Karpas-422 (cell line): ENCODE data around the gene FBXL12. TPM values are rescaled to one million over a fixed set of nuclear protein-coding genes. Genes with fewer than 3 reads are reported as not detected.

Source experiments
- DNase-seq: peaks from one replicate; pipeline ENCODE4 v3.0.0-alpha.2; 2015
- H2AFZ ChIP-seq: fragments of 200-600 bp; sonication (generic); 2 replicates; pipeline ENCODE4 v1.6.1; 2014; ENCODE audit warnings: antibody characterized with exemption, low read length, mixed read lengths
- H3K27ac ChIP-seq: fragments of 200-600 bp; sonication (generic); 2 replicates; pipeline ENCODE4 v1.5.1; 2014; ENCODE audit warnings: mild to moderate bottlenecking, low read length, moderate library complexity
- H3K27me3 ChIP-seq: fragments of 200-600 bp; sonication (generic); 2 replicates; pipeline ENCODE4 v1.6.1; 2014; ENCODE audit warnings: low read length, mixed read lengths
- H3K36me3 ChIP-seq: fragments of 200-600 bp; sonication (generic); 2 replicates; pipeline ENCODE4 v1.6.1; 2014; ENCODE audit warnings: low read length, mixed read lengths; ENCODE audit not compliant: insufficient read depth
- H3K4me1 ChIP-seq: fragments of 200-600 bp; sonication (generic); 2 replicates; pipeline ENCODE4 v1.6.1; 2014; ENCODE audit warnings: mild to moderate bottlenecking, low read length, mixed read lengths
- H3K4me2 ChIP-seq: fragments of 200-600 bp; sonication (generic); 2 replicates; pipeline ENCODE4 v1.6.1; 2014; ENCODE audit warnings: low read length, low read depth, mild to moderate bottlenecking; ENCODE audit not compliant: poor library complexity, severe bottlenecking
- H3K4me3 ChIP-seq: fragments of 200-600 bp; sonication (generic); 2 replicates; pipeline ENCODE4 v1.5.1; 2014; ENCODE audit warnings: mild to moderate bottlenecking, antibody characterized with exemption, low read length, mixed read lengths
- H3K79me2 ChIP-seq: fragments of 200-600 bp; sonication (generic); 2 replicates; pipeline ENCODE4 v1.6.1; 2014; ENCODE audit warnings: mild to moderate bottlenecking, low read length, mixed read lengths
- H3K9ac ChIP-seq: fragments of 200-600 bp; sonication (generic); 2 replicates; pipeline ENCODE4 v1.6.0; 2014; ENCODE audit warnings: low read length
- H3K9me2 ChIP-seq: fragments of 200-600 bp; sonication (generic), shearing (Covaris generic); replicated peaks from 2 replicates; pipeline ENCODE4 v1.6.0; 2014; ENCODE audit warnings: mild to moderate bottlenecking, low read length, moderate library complexity; ENCODE audit not compliant: insufficient read depth
- H3K9me3 ChIP-seq: fragments of 300-700, 200-600 bp; sonication (generic); 2 replicates; pipeline ENCODE4 v1.6.1; 2014; ENCODE audit warnings: low read length, mixed read lengths
- H4K20me1 ChIP-seq: fragments of 200-600 bp; sonication (generic); 2 replicates; pipeline ENCODE4 v1.6.1; 2014; ENCODE audit warnings: mild to moderate bottlenecking, antibody characterized with exemption, low read length, low read depth; ENCODE audit not compliant: insufficient read depth
- total RNA-seq: library from RNA; depleted of rRNA; stranded (reverse); fragments of >200 nt; shearing (Covaris generic); gene quantifications from 2 replicates; pipeline ENCODE4 v1.2.3, GENCODE V29; 2014; ENCODE audit warnings: low replicate concordance

FBXL12 gene
- total RNA-seq, 1 experiment from 2014 or later: 40.7 TPM

DNA sequence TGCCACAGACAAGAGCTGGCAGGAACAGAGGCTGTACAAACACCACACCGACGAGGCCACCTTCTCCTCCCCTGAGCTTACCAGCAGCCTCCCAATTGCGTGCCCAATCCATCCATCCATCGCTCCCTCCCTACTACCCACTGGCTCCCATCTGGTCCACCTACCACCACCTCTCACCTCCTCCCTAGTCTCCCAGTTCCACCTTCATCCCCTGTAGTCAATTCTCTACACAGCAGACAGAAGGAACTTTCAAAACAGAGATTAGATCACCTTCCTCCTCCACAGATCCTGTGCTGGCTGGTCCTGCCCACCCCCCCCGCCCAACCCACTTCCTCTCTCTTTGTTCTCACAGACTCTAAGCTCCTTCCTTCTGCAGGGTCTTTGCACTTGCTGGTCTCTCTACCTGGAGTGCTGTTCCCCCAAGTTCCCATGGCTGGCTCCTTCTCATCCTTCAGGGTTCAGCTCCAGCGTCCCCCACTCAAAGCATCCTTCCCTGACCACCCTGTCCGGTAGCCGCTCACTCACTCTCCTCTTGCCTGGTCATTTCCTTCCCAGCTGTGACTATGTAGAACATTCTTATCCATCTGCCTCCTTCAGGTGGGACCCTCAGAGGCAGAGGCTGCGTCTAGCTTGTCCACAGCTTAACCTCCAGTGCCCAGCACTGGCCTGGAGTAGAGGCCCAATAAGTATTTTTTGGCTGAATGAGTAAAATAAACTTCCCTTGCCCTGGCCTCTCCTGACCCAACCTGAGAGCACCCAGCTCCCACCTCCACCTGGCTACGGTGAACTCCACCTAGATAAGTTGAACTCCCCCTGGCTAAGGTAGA lies 39.3 kb upstream of the FBXL12 start:
- H3K4me2 ChIP-seq: no peak overlapping the region
- no peaks in the 10 kb centered on the region for H3K9me2 ChIP-seq
- H3K36me3 ChIP-seq: no peaks in the 10 kb centered on the region

DNA sequence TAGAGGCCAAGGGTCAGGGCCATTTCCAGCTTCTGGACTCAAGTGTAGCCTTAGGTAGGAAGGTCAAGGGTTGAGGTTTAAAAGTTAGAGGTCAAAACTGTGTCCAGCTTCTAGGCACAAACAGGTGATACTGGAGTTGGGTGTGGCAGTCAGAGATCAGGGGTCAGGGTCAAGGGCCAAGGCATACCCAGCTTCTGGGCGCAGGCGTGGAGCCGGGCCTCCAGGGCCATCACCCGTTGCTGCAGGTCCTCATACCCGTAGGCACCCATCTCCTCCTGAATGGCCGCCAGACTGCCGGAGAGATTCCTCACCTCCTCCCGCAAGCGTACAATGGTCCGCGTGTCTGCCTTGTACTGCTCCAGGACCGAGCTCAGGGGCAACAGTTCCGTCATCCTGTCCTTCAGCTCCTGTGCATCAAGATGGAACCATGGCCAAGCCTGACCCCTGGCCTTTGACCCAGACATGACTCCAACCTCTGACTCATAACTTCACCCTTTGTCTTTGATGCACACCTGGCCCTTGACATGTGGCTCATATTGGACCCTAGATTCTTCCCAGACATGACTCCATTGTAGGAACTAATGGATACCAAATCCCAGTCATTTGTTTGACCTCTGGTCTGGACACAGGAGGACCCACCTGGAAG lies 38.3 kb upstream of the FBXL12 start:
- H3K9ac ChIP-seq: no peak overlapping the region
- no peak overlapping the region for H3K4me3 ChIP-seq
- H3K36me3 ChIP-seq: no peaks in the 10 kb centered on the region
- no peaks in the 10 kb centered on the region for H3K4me1 ChIP-seq
- H4K20me1 ChIP-seq: no peaks in the 10 kb centered on the region
- no peak overlapping the region for H3K4me2 ChIP-seq
- no peak for DNase-seq
- H2AFZ ChIP-seq: no peak overlapping the region
- no peaks in the 10 kb centered on the region for H3K9me2 ChIP-seq
- no peaks in the 10 kb centered on the region for H3K79me2 ChIP-seq
- H3K27ac ChIP-seq: no peak overlapping the region
- no peaks in the 10 kb centered on the region for H3K9me3 ChIP-seq
- H3K27me3 ChIP-seq: no peaks in the 10 kb centered on the region

More for the DNA sequence above, 39.3 kb upstream of the FBXL12 start:
- Histone ChIP-seq H3K79me2 (no peaks in the 10 kb centered on the region), H4K20me1 (no peaks in the 10 kb centered on the region), H3K9me3 (no peaks in the 10 kb centered on the region), H2AFZ (no peak overlapping the region), H3K9ac (no peak overlapping the region), H3K27ac (no peak overlapping the region), H3K4me1 (no peaks in the 10 kb centered on the region), H3K4me3 (no peak overlapping the region), H3K27me3 (no peaks in the 10 kb centered on the region)
- DNase-seq: no peak

DNA sequence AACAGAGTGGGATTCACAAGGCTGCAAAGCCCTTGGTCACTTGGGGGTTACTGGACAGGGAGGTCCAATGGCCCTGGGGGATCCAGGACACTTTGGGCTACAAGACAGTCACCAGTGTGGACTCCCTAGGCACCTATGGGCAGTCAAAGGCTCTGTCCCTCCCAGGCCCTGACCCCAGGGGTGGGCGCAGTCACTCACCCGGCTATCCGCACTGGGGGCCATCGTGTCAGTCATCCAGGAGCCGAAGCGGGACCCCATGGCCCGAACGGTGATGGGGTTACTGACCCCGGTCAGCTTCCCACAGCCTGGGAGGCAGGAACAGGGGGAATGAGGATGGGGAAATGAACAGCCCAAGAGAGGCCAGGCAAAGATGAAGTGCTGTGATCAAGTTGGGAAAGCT lies 37.7 kb upstream of the FBXL12 start:
- H3K4me1 ChIP-seq: no peaks in the 10 kb centered on the region

DNA sequence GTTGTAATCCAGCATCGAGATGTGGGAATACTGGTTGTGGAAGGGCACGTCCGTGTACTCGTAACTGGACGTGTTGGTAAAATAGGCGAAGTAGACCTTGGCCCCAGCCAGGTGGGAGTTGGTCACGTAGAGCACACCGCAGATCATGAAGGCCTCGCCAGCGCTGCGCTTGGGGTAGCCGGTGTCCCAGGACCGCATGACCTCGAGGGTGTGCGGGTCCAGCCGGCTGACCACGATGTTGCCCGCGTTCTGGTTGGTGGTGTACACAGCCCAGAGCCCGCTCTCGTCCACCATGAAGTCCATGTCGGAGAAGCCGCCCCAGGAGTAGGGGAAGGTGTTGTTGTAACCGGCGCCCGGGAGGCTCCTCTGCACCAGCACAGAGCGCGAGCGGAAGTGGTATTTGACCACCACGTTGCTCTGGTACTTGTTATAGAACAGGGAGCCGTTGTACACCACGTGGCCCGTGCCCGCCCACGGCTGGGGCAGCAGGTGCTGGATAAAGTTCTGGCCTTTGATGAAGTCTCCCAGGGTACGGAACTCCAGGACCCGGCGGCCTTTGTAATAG lies 35.5 kb upstream of the FBXL12 start:
- Histone ChIP-seq H3K36me3 (no peaks in the 10 kb centered on the region), H4K20me1 (0 out of 2 replicates have a peak, but pooled peaks cover 4% of the 10 kb centered on the region), H3K9ac (no peak overlapping the region), H3K27me3 (no peaks in the 10 kb centered on the region), H3K27ac (no peak overlapping the region), H3K9me2 (no peaks in the 10 kb centered on the region), H3K4me1 (no peaks in the 10 kb centered on the region), H2AFZ (no peak overlapping the region), H3K4me3 (no peak overlapping the region), H3K9me3 (no peaks in the 10 kb centered on the region), H3K4me2 (no peak overlapping the region), H3K79me2 (no peaks in the 10 kb centered on the region)
- no peak for DNase-seq

More for the DNA sequence above, 37.7 kb upstream of the FBXL12 start:
- Histone ChIP-seq H3K4me2 (no peak overlapping the region), H4K20me1 (no peaks in the 10 kb centered on the region), H3K9me3 (no peaks in the 10 kb centered on the region), H3K27me3 (no peaks in the 10 kb centered on the region), H3K79me2 (no peaks in the 10 kb centered on the region), H3K27ac (no peak overlapping the region), H2AFZ (no peak overlapping the region), H3K9ac (no peak overlapping the region), H3K36me3 (no peaks in the 10 kb centered on the region), H3K9me2 (no peaks in the 10 kb centered on the region), H3K4me3 (no peak overlapping the region)
- DNase-seq: no peak

DNA sequence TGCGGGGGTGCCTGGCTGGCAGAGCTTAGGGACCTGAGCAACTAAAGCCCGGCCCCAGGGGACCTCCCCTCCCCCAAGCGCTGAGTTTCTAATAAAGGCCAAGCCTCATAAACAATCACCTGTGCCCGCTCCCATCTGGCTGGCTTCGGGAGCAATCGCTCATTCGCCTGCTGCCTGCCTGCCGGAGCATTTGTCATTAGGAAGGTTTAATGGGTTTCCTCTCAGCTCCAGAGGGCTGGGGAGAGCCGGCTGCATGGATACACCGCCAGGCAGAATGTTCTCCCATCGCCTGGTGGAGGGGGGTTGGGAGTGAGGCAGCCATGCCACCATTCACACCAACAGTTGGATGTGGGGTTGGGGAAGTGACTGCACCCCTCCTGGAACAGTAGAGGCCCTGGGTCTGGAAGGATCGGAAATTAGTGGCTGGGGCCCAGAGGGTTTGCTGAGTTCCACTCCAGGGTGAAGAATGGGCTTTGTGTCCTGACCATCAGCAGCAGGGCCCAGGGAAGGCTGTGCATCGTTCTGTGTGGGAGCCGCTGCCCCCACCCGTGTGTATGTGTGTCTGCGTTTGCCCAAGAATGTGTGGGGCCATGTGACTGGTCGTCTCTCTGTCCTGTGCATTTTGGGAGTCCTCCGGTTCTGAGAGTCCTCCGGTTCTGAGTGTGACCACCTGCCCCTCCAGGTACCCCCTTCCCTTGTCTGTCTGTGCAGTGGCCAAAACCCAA lies 31.5 kb upstream of the FBXL12 start:
- no peak for DNase-seq
- Histone ChIP-seq H3K9me3 (no peaks in the 10 kb centered on the region), H3K4me2 (no peak overlapping the region), H2AFZ (no peak overlapping the region), H3K4me3 (no peak overlapping the region), H3K9ac (no peak overlapping the region), H3K9me2 (no peaks in the 10 kb centered on the region), H3K27me3 (no peaks in the 10 kb centered on the region), H3K4me1 (no peaks in the 10 kb centered on the region), H3K27ac (no peak overlapping the region), H3K36me3 (no peaks in the 10 kb centered on the region), H3K79me2 (no peaks in the 10 kb centered on the region), H4K20me1 (peaks cover 10% of the 10 kb centered on the region; the same call in 1 of the 2 replicates)

DNA sequence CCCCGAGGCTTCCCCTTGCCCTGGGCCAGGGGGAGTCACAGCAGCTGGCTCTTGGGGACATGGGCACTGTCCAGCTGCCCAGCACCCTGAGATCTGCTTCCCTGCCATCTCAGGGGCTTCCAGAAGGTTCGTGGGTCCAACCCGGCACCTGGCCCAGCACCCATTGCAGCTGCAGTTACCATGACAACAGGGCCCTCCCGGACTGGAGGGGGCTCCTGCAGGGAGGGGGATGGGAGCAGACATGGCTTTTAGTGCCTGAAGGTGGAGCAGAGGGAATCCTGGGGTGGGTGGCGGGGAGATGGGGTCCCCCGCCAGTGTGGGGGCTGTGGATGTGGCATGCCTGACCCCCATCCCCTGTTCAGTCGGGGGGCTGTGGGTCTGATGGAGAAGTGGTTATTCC lies 30.9 kb upstream of the FBXL12 start:
- Histone ChIP-seq H3K4me1 (no peaks in the 10 kb centered on the region), H3K4me3 (no peak overlapping the region), H4K20me1 (peaks cover 10% of the 10 kb centered on the region; the same call in 1 of the 2 replicates), H3K9me2 (no peaks in the 10 kb centered on the region), H3K9ac (no peak overlapping the region), H3K27me3 (no peaks in the 10 kb centered on the region), H3K27ac (no peak overlapping the region), H3K79me2 (no peaks in the 10 kb centered on the region), H3K4me2 (no peak overlapping the region), H2AFZ (no peak overlapping the region), H3K9me3 (no peaks in the 10 kb centered on the region), H3K36me3 (no peaks in the 10 kb centered on the region)
- DNase-seq: no peak

DNA sequence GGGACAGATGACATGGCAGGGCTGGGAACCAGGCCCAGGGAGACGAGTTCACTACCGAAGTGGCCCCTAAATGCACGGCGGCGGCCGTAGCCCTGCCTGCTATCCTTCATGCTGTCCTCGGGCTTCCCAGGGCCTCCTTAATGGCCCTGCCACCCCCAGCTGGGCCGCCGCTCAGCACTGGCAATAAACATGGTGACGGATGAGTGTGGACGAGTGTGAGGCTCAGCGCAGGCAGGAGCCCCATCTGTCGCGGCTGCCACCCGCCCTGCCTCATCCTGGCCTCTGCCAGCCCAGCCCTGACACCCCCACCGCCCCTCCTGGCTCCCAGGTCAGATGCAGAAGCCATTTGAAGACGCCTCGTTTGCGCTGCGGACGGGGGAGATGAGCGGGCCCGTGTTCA lies 29.9 kb upstream of the FBXL12 start:
- Histone ChIP-seq H4K20me1 (peaks cover 10% of the 10 kb centered on the region; the same call in 1 of the 2 replicates), H3K4me1 (no peaks in the 10 kb centered on the region), H2AFZ (no peak overlapping the region), H3K9me3 (no peaks in the 10 kb centered on the region), H3K79me2 (no peaks in the 10 kb centered on the region), H3K9me2 (no peaks in the 10 kb centered on the region), H3K27me3 (no peaks in the 10 kb centered on the region), H3K4me3 (no peak overlapping the region), H3K9ac (no peak overlapping the region), H3K4me2 (no peak overlapping the region), H3K27ac (no peak overlapping the region), H3K36me3 (no peaks in the 10 kb centered on the region; the same call in 1 of the 2 replicates)
- DNase-seq: no peak

DNA sequence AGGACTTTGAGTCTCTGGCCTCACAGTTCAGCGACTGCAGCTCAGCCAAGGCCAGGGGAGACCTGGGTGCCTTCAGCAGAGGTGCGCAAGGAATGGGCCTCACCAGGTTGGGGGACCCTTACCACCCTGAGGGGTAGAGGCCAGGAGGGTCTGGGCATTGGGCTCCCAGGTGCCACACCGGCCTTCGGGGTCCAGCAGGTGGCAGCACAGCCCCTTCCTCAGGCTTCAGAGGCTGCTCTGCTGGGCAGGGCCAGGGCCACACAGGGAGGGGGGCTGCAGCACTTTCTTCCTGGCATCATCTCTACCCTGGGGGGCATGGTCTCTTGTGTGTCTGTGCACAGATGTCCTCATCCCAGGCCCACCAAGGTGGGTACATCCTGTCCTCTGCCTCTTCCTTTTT lies 29.2 kb upstream of the FBXL12 start:
- H2AFZ ChIP-seq: no peak overlapping the region
- H3K27me3 ChIP-seq: no peaks in the 10 kb centered on the region
- no peak overlapping the region for H3K4me3 ChIP-seq
- H3K36me3 ChIP-seq: peaks cover 5% of the 10 kb centered on the region; the same call in 1 of the 2 replicates
- H3K4me1 ChIP-seq: no peaks in the 10 kb centered on the region
- no peak overlapping the region for H3K27ac ChIP-seq
- H3K9ac ChIP-seq: no peak overlapping the region
- no peaks in the 10 kb centered on the region for H3K79me2 ChIP-seq
- H4K20me1 ChIP-seq: peaks cover 10% of the 10 kb centered on the region; the same call in 1 of the 2 replicates
- no peak overlapping the region for H3K4me2 ChIP-seq
- DNase-seq: no peak
- H3K9me3 ChIP-seq: no peaks in the 10 kb centered on the region
- H3K9me2 ChIP-seq: no peaks in the 10 kb centered on the region
